ENCODE measurements around the gene SPEF2. TPM values are rescaled to one million over a fixed set of nuclear protein-coding genes. Genes with fewer than 3 reads are reported as not detected.
"Not testable (repeated sequence)": the region's sequence is repeated elsewhere in the genome, so short reads cannot be mapped to it uniquely, and the experiment has no call there.

SPEF2 gene
- total RNA-seq, 3 donors from 2014 or later: 8.2 to 35.9 (median 11.5) TPM

DNA sequence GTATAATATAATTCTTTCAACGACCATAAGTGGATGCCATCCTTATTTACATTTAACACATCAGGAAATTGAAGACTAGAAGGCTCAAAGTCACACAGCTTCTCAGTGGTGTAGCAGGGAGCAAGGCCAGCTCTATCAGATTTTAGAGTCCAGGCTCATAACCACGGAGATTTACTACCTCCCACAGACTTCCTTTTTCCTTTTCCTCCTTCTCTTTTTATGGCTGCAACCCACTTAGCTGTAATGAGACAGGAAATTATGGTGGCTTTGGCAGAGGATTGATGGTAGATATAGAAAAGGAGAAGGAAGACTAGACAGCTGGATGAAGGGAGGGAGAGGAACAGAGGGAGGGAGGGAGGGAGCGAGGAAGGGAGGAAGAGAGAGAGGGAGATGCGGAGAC lies 47.4 kb downstream of the SPEF2 start:
- intact Hi-C loops (cut with DNase I; ENCODE audit: low total_unique reads): no loop called here
- no peaks in the 10 kb centered on the region for H3K36me3 ChIP-seq

DNA sequence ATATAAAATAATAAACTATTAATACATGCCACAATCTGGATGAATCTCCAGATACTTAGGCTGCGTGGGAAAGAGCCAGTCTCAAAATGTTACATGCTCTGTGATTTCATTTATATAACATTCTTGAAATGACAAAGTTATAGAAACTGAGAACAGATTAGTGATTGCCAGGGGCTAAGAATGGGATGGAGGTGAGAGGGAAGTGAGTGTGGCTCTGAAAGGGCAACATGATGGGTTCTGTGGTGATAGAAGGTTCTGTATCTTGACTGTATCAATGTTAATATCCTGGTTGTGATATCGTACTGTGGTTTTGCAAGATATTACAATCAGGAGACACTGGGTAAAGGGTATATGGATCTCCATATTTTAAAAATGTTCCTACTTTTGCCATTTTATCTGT lies 50.7 kb downstream of the SPEF2 start:
- Histone ChIP-seq H3K27me3 (no peaks in the 10 kb centered on the region), H3K9me3 (no peaks in the 10 kb centered on the region), H3K36me3 (no peaks in the 10 kb centered on the region), H3K4me3 (no peak overlapping the region), H3K27ac (no peak overlapping the region), H3K4me1 (no peaks in the 10 kb centered on the region)
- intact Hi-C loops (cut with DNase I; ENCODE audit: low total_unique reads): no loop called here
- TF ChIP-seq POLR2A (IDR thresholded peaks at IDR 0.05) (no peak), POLR2AphosphoS5 (IDR thresholded peaks at IDR 0.05) (no peak)
- TF ChIP-seq, protein P1, sequence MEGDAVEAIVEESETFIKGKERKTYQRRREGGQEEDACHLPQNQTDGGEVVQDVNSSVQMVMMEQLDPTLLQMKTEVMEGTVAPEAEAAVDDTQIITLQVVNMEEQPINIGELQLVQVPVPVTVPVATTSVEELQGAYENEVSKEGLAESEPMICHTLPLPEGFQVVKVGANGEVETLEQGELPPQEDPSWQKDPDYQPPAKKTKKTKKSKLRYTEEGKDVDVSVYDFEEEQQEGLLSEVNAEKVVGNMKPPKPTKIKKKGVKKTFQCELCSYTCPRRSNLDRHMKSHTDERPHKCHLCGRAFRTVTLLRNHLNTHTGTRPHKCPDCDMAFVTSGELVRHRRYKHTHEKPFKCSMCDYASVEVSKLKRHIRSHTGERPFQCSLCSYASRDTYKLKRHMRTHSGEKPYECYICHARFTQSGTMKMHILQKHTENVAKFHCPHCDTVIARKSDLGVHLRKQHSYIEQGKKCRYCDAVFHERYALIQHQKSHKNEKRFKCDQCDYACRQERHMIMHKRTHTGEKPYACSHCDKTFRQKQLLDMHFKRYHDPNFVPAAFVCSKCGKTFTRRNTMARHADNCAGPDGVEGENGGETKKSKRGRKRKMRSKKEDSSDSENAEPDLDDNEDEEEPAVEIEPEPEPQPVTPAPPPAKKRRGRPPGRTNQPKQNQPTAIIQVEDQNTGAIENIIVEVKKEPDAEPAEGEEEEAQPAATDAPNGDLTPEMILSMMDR (IDR thresholded peaks at IDR 0.05): no peak
- no peak for DNase-seq (ENCODE audit: low spot score in 2 of 2)

More for the DNA sequence above, 47.4 kb downstream of the SPEF2 start:
- DNase-seq (ENCODE audit: low spot score in 2 of 2): no peak
- Histone ChIP-seq H3K9me3 (no peaks in the 10 kb centered on the region), H3K4me1 (no peaks in the 10 kb centered on the region), H3K27ac (no peak overlapping the region), H3K27me3 (no peaks in the 10 kb centered on the region), H3K4me3 (no peak overlapping the region)
- TF ChIP-seq POLR2A (IDR thresholded peaks at IDR 0.05): no peak
- TF ChIP-seq, protein P1 (IDR thresholded peaks at IDR 0.05): no peak
- no peak for TF ChIP-seq POLR2AphosphoS5 (IDR thresholded peaks at IDR 0.05)

DNA sequence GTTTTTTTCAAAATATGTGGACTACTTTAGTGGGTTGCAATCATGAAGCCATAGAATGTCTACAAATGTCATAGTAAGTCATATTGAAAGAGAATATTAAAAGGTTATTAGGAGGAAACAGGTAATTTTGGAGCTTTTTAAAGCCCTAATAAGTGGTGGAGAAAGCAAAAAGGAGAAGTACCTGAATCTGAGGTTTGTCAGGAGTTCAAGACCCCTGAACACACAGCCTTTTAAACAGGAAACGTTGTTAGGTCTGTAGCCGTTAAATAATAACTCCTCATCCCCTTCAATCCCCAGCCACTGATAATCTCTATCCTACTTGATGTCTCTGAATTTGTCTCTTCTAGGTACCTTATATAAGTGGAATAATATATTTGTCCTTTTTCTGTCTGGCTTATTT lies 51.1 kb downstream of the SPEF2 start:
- no peak for DNase-seq (ENCODE audit: low spot score in 2 of 2)
- no peak overlapping the region for H3K4me3 ChIP-seq
- intact Hi-C loops (cut with DNase I; ENCODE audit: low total_unique reads): no loop called here
- no peaks in the 10 kb centered on the region for H3K4me1 ChIP-seq
- no peaks in the 10 kb centered on the region for H3K27me3 ChIP-seq
- H3K36me3 ChIP-seq: no peaks in the 10 kb centered on the region
- no peaks in the 10 kb centered on the region for H3K9me3 ChIP-seq
- H3K27ac ChIP-seq: no peak overlapping the region
- TF ChIP-seq, protein P1 (IDR thresholded peaks at IDR 0.05): no peak
- TF ChIP-seq POLR2AphosphoS5 (IDR thresholded peaks at IDR 0.05) (no peak), POLR2A (IDR thresholded peaks at IDR 0.05) (no peak)

DNA sequence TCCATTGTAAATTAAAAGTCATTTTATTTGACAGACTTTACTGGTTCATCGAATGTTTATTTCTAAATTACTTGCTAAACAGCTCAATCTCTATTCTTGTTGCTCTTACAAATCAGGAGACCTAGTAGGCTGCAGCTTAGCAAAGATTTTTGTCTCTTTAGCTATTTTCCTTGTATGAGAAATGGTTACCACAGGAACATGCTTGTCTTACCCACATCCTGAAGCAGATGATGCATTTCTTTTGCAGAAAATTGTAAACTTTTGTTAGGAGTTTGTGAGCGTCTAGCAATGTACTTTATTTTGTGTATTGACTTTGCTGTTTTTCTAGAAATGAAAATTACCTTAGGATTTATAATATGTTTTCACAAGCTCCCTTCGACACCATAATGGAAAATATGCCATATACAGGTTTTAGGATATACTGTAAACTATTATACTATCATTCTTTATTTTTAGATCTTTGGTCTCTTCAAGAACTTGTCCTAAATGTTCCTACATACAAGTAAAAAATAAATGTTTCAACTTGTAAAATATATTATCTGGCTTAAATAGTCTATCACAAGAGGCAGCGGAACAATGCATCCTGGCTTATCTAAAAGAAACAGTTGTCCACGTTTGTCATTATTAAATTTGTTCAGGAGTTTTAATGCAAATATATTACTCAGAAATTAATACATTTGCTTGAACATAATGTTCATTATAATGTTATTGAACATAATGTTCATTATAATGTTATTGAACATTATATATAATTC lies 54.1 kb downstream of the SPEF2 start:
- no peaks in the 10 kb centered on the region for H3K4me1 ChIP-seq
- no peak overlapping the region for H3K4me3 ChIP-seq
- no peaks in the 10 kb centered on the region for H3K9me3 ChIP-seq
- H3K27ac ChIP-seq: no peak overlapping the region
- H3K27me3 ChIP-seq: no peaks in the 10 kb centered on the region
- no peak for DNase-seq (ENCODE audit: low spot score in 2 of 2)
- intact Hi-C loops (cut with DNase I; ENCODE audit: low total_unique reads): no loop called here
- TF ChIP-seq POLR2A (IDR thresholded peaks at IDR 0.05): no peak
- no peak for TF ChIP-seq POLR2AphosphoS5 (IDR thresholded peaks at IDR 0.05)
- TF ChIP-seq, protein P1 (IDR thresholded peaks at IDR 0.05): no peak
- no peaks in the 10 kb centered on the region for H3K36me3 ChIP-seq

DNA sequence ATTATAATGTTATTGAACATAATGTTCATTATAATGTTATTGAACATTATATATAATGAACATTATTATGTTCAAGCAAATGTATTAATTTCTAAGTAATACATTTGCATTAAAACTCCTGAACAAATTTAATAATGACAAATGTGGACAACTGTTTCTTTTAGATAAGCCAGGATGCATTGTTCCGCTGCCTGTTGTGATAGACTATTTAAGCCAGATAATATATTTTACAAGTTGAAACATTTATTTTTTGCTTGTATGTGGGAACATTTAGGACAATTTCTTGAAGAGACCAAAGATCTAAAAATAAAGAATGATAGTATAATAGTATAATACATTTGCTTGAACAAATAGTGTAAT lies 54.6 kb downstream of the SPEF2 start:
- H3K4me3 ChIP-seq; H3K4me1 ChIP-seq; DNase-seq (ENCODE audit: low spot score in 2 of 2); H3K9me3 ChIP-seq; H3K27me3 ChIP-seq; H3K36me3 ChIP-seq; H3K27ac ChIP-seq; intact Hi-C loops (cut with DNase I; ENCODE audit: low total_unique reads): not testable (repeated sequence)
